GM21360 (cell line): ENCODE measurements around the gene PBLD.

Source experiments
- ATAC-seq: cut with Tn5 transposase; IDR thresholded peaks from one replicate; pipeline ENCODE4 v1.9.1; 2021; ENCODE audit warnings: mild to moderate bottlenecking, moderate library complexity; ENCODE audit not compliant: unreplicated experiment

PBLD gene

GRCh38 chr10:68332259-68333057 lies at the start of gene PBLD:
Gene PBLD (minus strand): TSS chr10:68332928. CDS start chr10:68306844, 26,084 bp downstream.
- peak; percentile 19 for ATAC-seq

DNA sequence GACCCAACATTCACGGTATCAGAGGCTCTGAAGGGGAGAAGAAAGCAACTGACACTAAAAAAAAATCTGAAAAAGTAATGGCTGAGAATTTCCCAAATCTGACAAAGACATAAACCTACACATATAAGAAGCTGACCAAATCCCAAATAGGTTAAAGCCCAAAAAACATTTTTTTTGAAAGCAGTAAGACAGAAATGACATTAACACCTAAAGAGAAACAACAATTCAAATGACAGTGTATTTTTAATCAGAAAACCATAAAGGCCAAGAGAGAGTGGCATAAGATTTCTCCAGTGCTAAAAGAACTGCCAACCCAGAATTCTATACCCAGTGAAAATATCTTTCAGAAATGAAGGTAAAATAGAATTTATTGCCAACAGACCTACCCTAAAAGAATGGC lies 38.9 kb upstream of the PBLD start:
- ATAC-seq, result no peak

DNA sequence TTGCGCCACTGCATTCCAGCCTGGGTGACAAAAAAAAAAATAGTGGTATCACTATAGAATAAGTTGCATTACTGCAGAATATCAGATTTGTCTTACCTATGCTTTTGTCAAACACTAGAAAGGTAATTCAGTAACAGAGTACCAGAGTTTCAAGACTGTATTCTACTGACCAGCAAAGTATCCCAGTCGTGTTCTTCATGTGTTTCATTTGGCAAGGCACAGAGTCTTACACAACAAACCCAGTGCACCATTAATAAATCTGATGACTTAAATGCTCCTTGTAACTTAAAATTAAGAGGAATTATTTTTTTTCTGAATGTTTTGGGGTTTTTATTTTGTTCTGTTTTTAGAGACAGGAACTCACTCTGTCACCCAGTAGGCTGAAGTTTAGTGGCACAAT lies 34.4 kb upstream of the PBLD start:
- ATAC-seq, result no peak

GRCh38 chr10:68366600-68366999 lies 33.9 kb upstream of the PBLD start:
- no peak for ATAC-seq

GRCh38 chr10:68365611-68366010 lies 32.9 kb upstream of the PBLD start:
- no peak for ATAC-seq

- no peak for ATAC-seq
These were observed 31.6 kb upstream of the PBLD start for GRCh38 chr10:68364101-68364886.

DNA sequence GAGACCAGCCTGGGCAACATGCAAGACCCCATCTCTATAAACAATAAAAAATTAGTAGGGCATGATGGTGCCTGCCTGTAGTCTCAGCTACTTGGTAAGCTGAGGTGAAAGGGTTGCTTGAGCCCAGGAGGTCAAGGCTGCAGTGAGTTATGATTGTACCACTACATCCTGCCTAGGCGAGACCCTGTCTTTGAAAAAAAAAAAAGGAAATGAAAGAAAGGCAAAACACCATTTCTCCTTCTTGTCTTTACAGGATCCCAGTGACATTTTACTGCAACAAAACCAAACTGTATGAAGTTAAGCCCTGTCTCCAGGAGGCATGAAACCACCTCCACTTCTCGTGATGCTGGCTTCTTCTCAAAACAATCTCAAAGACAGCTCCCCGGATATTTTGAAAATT lies 29.9 kb upstream of the PBLD start:
- no peak for ATAC-seq

DNA sequence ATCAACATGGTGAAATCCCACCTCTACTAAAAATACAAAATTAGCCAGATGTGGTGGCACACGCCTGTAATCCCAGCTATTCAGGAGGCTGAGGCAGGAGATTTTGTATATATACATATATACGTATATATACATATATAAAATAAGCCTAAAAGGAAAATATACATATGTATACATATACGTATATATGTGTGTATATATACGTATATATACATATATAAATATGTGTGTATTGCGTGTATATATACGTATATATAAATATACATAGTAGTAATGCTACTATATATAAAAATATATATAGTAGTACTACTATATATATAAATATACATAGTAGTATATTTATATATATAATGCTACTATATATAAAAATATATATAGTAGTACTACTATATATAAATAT lies 26.5 kb upstream of the PBLD start:
- ATAC-seq, result no peak

GRCh38 chr10:68353537-68353936 lies 20.8 kb upstream of the PBLD start:
- ATAC-seq, result no peak

- ATAC-seq, result no peak
These were observed 15.6 kb upstream of the PBLD start for GRCh38 chr10:68348265-68348741.

GRCh38 chr10:68346774-68347173 lies 14.0 kb upstream of the PBLD start:
- ATAC-seq, result no peak

- ATAC-seq, result no peak
These were observed 12.9 kb upstream of the PBLD start for GRCh38 chr10:68345621-68346020.

GRCh38 chr10:68342909-68343516 lies 10.3 kb upstream of the PBLD start:
- no peak for ATAC-seq

DNA sequence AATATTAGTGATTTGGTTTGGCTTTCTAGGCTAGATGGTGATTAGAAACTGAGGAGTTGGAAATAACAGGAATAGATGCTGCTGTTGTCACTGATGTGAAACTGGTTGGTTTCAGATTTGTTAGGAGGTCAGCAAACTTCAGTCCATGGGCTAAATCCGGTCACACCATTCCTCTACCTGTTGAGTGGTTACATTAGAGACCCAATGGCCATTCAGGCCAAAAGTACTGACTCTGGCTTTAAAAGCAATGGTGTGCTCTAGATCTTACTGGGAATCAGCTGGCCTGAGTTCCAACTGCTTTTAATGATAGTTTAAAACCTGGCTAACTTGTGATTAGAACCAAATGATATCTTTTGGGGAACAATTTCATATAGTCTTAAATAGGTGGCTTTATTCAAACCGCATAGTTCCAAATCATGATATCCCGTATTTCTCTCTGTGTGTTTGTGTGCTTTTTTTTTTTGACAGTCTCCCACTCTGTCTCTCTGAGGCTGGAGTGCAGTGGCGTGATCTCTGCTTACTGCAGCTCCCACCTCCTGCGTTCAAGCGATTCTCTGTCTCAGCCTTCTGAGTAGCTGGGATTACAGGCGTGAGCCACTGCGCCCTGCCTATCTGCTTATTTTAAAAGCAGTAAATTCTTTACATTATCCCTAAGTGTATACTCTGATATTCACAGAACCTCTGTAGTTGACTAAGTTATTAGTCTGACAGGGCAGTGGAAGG lies 7.8 kb upstream of the PBLD start:
- no peak for ATAC-seq

- no peak for ATAC-seq
These were observed 4.1 kb upstream of the PBLD start for GRCh38 chr10:68336754-68337351.

DNA sequence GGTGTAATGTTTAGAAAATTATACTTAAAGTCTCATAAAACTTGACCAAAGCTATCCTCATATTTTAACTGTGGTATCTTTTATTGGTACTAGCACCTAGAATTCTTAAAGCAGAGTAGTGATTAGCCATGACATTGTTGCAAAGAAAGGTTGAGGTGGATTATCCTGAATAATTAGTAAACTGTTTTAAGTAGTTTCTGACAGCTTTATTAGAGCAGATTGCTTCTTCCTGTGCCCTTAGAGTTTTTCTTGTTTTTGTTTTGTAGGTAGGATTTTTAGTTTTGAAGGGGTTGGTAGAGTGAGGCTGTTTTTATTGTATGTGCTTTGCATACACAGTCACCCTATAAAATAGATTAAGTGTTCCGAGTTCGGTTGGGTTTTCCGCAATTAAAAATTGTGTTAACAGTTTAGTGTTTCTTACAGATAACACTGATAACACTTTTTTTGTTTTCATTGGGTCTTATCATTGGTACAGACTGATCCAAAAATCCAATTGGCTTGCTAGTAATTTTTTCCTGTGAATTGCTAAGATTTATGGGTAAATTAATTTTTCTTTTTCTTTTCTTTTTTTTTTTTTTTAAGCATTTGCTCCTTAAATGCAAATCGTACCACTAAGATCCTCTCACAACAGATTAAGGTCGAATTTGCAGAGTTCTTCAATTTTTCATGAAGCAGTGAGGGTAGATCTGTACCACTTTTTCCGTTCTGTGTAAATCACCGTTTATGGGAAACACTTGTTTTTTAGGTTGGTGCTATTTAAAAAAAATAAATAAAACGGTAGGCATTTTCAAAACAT lies 2.1 kb upstream of the PBLD start:
- ATAC-seq, result no peak

DNA sequence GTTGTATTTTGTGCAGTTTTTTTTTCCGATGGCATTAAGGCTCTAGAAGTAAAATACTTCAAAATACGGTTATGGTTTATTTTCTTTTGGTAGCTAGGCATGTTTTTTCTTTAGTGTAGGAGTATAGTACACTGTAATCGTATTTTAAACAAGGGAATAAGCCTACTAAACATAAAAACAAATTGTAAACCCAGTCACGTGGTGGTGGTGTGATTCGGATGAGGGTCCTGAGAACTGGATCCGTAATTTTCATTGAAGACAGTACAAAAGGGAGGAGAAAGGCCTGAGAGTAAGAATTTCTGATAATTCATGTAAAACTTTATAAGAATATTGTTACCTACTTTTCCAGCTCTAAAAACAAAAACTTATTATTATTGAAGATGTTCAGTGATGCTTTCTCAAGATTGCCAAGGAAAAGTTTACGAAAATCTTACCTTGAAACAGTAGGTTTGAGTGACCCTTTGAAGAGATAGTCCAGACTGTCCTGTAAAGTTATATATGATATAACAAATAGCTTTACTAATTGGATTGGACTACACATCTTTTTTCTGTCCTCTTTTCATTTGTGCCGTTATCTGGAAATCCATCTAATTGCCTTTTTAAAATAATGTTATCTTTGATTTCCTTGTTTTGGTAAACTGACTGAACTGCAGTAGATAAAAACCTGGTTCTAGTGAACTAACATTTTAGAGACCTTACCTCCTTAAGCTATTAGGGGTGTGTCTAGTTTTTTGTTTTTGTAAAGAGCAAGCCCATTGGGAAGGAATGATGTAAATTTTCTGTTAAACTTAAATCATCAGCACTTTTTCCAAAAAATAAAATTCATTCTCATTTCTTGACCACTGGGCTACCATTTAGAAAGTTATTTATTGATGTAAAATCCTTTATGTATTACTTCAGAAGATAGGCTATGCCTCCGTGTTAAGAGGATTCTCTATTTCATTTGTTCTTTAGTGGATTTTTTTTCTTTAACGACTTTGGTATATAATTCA lies 1.0 kb upstream of the PBLD start:
- ATAC-seq, result no peak

DNA sequence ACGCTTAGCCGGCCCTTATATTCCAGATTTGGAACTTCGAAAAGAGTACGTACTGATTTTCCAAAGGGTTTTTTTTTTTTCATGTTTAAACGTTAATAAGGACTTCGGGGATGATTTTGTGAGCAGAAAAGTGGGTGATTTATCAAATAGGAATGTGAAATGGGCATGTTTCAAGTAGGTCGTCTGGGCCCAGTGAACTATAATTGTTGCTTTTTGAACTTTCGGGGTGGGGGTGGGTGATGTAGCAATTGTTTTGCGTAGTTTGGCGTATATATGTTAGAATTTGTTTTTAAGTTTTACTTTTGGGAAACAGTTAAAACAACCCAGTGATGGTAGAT lies 299 bp upstream of the PBLD start:
- no peak for ATAC-seq
